Activated CD4-positive, alpha-beta T cell treated with anti-CD3 and anti-CD28 coated beads, Interleukin-2, amount 50 U/mL, for 24 hours (primary cell): ENCODE measurements around the gene OR13C5.
"Not testable (repeated sequence)": the region's sequence is repeated elsewhere in the genome, so short reads cannot be mapped to it uniquely, and the experiment has no call there.

Experiments
- DNase-seq, 2 donors: peaks; one replicate each; pipeline ENCODE4 v3.0.0-alpha.2; 2020; ENCODE audit warnings: low read depth in 1 of 2, low spot score in 1 of 2

The OR13C5 gene, protein sequence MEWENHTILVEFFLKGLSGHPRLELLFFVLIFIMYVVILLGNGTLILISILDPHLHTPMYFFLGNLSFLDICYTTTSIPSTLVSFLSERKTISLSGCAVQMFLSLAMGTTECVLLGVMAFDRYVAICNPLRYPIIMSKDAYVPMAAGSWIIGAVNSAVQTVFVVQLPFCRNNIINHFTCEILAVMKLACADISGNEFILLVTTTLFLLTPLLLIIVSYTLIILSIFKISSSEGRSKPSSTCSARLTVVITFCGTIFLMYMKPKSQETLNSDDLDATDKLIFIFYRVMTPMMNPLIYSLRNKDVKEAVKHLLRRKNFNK

DNA sequence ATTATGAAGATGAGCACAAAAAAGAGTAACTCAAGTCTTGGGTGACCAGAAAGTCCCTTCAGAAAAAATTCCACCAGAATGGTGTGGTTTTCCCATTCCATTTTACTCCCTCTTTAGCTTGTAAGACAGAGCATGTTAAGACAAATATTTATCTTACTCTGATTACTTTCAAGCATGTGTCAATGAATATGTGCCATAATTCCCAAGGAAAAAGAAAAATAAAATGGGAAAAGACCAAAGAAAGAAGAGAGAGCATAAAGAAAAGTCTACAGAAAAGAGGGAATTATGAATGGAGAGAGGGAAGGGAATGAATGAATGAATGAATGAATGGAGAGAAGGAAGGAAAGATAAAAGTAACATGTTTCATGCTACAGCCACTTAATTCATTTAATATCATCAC, at the start of gene OR13C5:
TSS of gene OR13C5 (minus strand) at position 101 of the 400 bp plus-strand sequence. CDS start at position 101, 0 bp downstream.
- DNase-seq, result not testable (repeated sequence)

DNA sequence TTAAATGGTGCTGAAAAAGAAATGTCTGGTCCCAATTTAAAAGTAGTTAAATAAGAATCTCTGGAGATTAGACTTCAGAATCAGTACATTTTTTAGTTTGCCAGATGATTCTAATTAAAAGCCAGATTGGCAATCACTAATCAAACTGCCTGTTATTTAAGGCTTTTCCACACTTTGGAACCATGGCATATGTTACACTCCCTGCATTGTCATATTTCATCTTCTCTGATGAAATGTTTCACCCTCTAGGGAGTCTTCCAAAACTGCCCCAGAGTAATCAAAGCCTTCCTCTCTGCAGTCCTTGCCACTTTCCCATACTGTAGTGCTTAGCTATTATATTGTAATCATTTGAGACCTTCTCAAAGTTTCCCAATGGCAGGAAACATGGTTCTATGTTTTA, 36.2 kb upstream of the OR13C5 start:
- no peak for DNase-seq

DNA sequence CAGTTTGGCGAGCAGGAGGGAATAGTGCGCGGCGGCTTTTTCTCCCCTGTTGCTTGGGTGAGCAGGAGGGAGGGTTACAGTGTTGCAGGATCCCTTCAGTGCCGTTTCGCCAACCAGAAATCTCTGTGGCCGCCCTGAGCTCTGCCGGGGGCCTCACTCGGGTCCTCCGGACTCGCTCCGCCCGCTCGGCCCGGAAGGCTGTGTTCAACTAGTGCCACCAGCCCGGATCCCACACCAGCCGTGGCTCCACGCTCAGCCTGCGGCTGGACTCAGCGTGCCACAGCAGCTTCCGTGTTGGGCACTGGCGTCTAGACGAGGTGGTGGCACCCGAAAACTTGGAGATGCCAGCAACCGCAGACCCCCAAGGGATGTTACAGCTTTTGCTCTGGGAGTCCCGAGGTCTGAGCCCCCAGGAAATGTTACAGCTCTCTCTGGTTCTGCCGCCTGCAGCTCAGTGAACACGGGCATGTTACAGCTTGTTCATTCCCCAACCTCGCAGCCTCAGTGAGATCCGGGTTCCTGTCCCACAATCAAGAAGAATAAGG, 34.8 kb upstream of the OR13C5 start:
- no peak for DNase-seq

DNA sequence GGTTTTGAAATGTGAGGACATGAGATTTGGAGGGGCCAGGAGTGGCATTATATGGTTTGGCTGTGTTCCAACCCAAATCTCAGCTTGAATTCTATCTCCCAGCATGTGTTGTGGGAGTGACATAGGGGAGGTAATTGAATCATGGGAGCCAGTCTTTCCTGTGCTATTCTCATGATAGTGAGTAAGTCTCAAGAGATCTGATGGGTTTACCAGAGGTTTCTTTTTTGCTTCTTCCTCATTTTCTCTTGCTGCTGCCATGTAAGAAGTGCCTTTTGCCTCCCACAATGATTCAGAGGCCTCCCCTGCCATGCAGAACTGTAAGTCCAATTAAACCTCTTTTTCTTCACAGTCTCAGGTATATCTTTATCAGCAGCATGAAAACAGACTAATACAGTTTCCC, 26.8 kb upstream of the OR13C5 start:
- DNase-seq, result not testable (repeated sequence)

DNA sequence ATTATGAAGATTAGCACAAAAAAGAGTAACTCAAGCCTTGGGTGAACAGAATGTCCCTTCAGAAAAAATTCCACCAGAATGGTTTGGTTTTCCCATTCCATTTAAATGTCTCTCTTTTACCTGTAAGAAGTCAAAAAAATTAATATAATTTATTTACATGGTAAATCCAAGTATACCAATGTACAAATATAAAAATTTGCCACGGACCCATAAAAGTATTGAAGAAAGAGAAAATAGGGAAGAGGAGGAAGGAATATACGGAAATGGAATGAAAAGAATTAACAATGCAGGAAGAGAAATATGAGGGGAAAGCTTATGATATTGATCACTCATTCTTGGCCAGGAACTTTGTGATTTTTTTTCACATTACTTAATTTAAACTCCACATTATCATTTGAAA, 18.9 kb upstream of the OR13C5 start, which contains the start of gene OR13C9:
TSS of gene OR13C9 (minus strand) at position 101 of the 400 bp plus-strand sequence. CDS start at position 101, 0 bp downstream.
- no peak for DNase-seq

DNA sequence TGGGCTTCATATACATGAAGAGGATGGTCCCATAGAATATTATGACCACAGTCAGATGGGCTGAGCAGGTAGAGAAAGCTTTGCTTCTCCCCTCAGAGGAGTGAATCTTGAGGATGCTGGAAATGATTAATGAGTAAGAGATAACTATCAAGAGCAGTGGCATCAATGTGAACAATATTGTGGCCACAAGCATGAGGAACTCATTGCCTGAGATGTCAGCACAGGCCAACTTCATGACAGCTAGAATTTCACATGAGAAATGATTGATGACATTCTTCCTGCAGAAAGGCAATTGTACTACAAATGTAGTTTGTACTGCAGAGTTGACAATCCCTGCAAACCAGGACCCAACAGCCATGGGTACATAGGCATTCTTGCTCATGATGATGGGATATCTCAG, 18.2 kb upstream of the OR13C5 start:
- no peak for DNase-seq

DNA sequence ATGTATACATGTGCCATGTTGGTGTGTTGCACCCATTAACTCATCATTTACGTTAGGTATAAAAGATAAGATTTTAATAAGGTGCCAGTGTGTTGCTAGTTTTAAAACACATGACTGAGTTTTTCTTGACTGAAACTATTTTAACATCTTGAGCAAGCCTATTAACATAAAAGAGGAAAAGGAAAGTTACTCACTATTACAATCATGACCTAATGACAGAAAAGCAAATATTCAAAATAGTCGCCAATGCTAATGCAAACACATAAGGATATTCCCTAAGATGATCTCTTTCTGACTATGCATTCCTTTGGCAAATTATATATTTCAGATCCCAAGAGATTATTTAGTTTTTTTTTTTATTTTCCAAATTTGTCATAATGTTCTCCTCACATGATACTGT, 12.0 kb upstream of the OR13C5 start:
- DNase-seq, result no peak

DNA sequence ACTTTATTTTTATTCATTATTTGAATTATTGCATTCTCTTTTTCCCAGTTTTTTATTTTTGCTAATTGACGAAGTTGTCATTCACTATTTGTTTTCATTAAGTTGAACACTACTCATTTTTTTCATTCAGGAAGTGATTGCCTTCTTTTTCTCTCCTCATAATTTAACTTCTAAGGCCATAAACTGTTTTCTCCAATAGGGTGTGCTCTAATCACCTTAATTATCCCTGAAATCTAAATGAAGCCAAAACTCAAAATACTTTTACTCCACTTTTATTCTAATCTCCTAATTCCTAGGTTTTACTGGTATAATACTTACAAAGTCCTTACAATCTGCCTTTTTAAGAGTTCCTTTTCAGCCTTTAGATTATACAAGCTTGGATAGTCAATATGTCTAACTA, 9.1 kb upstream of the OR13C5 start:
- no peak for DNase-seq

DNA sequence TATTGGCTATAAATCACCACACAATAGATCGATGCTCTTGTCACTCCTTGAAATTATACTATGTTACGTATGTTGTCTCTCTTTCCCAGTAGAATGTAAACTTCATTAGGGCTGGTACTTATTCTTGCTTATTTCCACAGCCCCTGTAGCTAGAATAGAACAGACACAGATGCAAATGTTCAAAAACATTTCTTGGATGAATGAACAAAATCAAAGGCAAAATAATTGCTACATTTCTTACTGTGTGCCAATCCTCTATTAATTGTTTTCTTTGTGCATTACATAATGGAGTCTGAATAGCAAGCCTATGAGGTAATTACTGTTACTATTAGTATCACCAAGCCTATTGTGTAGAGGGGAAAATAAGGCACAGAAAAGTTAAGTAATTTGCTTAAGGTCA, 6.9 kb upstream of the OR13C5 start:
- DNase-seq, result no peak

DNA sequence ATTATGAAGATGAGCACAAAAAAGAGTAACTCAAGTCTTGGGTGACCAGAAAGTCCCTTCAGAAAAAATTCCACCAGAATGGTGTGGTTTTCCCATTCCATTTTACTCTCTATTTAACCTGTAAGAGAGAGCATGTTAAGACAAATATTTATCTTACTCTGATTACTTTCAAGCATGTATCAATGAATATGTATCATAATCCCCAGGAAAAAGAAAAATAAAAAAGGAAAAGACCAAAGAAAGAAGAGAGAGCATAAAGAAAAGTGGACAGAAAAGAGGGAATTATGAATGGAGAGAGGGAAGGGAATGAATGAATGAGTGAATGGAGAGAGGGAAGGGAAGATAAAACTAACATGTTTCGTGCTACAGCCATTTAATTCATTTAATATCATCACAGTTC, 6.3 kb upstream of the OR13C5 start, which contains the start of gene OR13C2:
TSS of gene OR13C2 (minus strand) at position 101 of the 400 bp plus-strand sequence. CDS start at position 101, 0 bp downstream.
- DNase-seq, result not testable (repeated sequence)

DNA sequence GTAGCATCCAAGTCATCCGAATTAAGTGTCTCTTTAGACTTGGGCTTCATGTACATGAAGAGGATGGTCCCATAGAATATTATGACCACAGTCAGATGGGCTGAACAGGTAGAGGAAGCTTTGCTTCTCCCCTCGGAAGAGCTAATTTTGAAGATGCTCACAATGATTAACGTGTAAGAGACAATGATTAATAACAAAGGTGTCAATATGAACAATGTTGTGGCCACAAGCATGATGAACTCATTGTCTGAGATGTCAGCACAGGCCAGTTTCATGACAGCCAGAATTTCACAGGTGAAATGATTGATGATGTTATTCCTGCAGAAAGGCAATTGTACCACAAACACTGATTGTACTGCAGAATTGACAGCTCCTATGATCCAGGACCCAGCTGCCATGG, 5.6 kb upstream of the OR13C5 start:
- no peak for DNase-seq

DNA sequence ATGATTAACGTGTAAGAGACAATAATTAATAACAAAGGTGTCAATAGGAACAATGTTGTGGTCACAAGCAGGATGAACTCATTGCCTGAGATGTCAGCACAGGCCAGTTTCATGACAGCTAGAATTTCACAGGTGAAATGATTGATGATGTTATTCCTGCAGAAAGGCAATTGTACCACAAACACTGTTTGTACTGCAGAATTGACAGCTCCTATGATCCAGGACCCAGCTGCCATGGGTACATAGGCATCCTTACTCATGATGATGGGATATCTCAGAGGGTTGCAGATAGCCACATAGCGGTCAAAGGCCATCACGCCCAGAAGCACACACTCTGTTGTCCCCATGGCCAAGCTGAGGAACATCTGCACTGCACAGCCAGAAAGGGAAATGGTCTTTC, 464 bp downstream of the OR13C5 start:
- DNase-seq, result not testable (repeated sequence)

DNA sequence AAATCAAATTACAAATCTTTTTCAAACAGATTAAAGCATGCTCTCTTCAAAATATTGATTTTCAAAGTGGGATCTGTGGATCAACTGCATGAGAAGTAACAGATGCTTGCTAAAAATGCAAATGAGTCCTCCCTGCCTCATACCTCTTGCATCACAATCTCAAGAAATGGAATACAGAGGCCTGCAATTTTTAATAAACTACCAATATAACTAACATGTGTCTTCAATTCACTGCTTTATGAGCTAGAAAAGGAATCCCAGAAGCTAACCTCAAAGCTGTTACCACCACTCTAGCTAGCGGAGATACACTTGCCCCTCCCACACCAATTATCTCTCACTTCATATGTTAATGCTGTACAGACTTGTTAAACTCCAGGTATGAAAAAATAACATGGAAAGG, 9.6 kb downstream of the OR13C5 start:
- no peak for DNase-seq

DNA sequence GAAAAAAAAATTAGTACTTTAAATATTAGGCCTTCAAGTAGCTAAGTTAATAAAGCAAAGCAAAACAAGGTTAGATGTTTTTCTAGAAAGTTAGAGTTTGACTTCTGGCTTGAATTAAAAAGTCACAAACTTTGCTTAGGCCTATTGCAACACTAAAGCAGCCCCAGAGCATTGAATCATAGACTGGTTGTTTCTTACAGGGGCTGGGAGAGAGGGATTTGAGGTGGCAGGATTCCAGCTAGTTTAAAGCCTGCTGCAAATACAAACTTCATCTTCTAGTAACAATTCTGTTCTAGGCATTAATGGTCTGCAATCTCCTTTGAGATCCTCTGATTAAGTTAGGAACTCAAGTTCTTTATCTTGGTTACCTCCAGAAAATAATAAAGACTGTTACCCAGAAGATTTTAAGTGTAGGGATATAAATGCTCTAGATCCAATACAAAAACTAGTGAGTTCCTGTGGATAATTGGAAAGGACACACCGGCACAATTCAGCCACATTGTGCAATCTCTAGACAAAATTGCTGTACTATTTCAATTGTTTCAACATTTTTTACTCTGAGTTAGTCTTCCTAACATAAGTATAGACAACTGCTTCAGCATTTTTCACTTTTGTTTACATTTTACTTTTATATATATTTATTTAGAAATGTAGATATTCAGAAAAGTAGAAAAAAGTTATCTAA, 12.6 kb downstream of the OR13C5 start:
- no peak for DNase-seq

DNA sequence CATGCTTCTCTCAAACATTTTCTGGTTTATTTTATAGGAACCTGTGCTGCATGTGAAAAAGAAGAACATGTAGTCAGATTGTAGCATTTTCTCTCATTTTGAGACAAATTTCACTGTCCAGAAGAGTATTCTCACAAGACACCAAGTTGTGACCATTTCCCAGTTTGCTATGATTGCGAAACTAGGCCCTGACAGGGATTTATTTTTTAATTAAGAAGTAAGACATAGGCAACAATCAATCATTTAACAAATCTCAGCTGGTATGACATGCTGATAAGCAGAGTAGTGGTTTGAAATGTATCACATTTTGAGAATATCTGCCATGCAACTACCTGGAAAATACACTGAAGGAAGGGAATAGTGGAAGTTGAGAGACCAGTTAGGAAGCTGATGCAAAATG, 18.7 kb downstream of the OR13C5 start:
- DNase-seq, result no peak

DNA sequence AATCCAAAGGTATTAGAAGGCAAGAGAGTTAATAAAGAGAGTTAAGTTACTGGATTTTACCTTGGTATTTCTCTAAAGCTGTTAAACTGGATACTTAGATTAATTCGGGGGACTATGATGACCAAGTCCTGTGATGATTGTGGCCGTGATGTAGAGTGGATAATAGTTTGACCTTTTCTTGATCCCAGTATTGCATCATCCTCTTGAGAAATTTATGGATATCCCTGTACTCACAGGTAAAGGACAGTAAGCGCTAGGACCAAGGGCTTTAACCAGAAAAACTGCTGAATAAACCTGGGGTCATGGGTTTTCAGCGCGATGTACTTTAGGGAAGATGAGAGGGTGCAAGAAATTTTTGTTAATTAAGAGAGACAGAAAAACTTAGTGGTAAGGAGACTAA, 21.9 kb downstream of the OR13C5 start:
- no peak for DNase-seq

DNA sequence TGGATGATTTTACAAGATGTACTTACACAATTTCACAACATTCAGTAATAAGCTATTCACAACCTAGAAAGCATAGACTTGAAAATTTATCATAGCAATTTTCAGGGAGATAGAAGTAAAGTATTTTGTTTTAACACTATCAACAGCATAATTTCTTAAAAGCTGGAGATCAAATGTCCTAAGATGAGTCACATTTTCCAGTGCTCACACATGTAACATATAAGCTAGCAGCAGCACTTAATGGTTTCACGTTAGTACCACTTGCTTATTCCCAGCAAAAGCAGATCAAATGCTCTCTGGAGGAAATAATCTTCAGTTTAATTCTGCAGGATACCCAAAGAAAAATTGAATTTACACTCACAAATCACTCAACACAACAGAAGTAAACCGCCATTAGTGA, 23.8 kb downstream of the OR13C5 start:
- no peak for DNase-seq

DNA sequence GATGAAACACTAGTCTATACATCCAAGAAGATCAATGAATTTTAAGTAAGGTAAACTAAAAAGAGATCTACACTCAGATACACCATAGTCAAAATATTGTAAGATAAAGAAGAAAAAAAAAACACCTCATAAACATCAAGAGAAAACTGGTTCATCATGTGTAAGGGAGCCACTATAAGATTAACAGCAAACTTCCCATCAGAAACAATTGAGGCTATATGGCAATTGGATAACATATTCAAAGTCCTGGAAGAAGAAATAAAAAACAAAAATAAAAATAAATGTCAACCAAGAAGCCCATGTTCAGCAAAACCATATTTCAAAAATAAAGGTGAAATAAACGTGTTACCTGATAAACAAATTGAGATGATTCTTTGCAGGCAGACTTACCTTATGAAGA, 26.6 kb downstream of the OR13C5 start:
- DNase-seq, result no peak

DNA sequence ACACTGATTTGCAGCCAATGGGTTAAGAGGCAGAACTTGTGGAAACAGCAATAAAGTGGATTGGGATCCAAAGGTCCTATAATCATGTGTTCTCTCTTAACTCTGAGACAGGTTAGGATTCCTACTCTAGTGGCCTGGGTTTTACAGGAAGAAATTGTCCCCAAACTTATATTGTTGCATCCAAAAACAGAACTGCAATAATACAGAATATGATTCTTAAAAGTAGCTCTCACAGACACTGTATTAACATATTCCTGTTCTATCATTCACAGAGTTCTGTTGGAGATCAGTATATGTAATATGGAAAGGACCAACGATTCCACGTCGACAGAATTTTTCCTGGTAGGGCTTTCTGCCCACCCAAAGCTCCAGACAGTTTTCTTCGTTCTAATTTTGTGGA, 30.3 kb downstream of the OR13C5 start, which contains the start of gene OR13C8:
TSS of gene OR13C8 (plus strand) at position 301 of the 400 bp plus-strand sequence. CDS start at position 301, 0 bp downstream.
- no peak for DNase-seq

DNA sequence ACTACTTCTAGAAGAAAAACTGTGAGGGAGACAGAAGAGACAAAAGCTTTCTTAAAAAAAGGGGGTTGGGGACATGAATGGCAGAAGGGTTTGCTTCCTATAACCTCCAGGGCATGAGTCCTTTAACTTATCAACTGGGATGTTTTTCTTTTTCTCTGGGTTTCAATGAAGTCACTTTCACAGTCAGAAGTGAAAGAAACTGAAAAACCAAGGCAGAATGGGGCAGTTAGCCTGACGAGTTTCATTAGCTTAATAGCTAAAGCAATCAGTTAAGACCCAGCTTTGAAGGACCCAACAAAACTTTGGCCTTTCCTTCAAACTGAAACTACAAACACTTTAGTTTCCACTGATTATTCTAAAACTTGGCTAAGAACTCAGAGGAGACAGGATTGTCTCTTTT, 34.9 kb downstream of the OR13C5 start:
- no peak for DNase-seq

DNA sequence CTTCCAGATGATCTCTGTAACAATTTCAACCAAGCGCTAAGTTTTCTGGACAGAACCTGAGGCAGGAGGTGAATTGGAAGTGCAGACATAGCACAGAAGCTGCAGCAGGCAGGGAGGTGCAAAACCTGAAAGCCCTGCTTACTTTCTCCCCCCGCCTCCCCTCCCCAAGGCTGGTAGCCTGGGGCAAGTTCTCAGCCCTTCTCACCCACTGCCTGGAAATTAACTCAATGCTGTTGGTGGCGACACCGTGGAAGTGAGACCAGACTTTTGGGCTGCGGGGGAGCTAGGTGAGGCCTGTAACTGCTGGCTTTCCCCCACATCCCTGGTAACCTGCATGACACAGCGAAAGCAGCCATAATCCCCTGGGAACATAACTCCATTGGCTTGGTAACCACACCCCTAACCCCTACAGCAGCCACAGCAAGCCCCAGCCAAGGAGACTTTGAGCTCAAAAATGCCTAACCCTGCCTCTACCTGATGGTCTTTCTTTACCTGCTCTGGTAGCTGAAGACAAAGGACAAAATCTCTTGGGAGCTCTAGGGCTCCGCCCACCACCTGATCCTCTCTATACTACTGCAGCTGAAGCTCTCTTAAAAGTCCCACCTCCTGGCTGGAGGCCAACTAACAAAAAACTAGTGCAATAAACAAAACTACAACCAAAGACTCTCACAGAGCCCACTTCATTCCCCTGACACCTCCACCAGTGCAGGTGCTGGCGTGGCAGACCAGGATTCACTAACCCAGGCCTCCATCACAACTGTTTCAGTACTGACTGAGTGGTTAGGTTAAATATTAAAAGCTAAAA, 42.2 kb downstream of the OR13C5 start:
- no peak for DNase-seq
